GM10266 (cell line): ENCODE data around the gene PDE4D.

Source experiments
- DNase-seq: peaks from one replicate; pipeline ENCODE4 v3.0.0; 2012; ENCODE audit errors: extremely low spot score
- CTCF ChIP-seq: IDR thresholded peaks from 2 replicates; pipeline ENCODE4 v1.5.1; 2012; ENCODE audit warnings: mild to moderate bottlenecking, low read depth; ENCODE audit not compliant: control insufficient read depth, insufficient read depth; ENCODE audit errors: missing control alignments

Gene PDE4D

DNA sequence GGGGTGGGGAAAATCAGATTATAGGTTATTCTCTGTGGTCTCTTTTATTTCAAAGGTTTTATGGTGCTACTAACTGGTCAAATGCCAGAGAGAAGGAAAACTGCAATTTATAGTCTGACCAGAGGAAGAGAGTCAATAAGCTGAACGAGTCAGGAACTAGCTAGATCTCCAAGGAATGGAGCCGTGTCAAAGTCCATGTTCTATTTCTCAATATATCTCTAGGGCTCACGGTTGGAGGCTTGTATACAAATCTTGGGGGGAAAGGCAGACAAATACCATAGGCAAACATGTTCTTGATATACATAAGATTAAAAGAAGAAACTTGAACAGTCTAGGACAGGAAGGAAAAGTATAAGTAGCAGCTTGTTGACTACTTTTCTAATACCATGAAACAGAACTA, 627.1 kb downstream of the PDE4D start:
- no peak for DNase-seq
- TF ChIP-seq CTCF = no peak

- no peak for TF ChIP-seq CTCF
- no peak for DNase-seq
Measured at GRCh38 chr5:59264639-59265245, 628.8 kb downstream of the PDE4D start.

DNA sequence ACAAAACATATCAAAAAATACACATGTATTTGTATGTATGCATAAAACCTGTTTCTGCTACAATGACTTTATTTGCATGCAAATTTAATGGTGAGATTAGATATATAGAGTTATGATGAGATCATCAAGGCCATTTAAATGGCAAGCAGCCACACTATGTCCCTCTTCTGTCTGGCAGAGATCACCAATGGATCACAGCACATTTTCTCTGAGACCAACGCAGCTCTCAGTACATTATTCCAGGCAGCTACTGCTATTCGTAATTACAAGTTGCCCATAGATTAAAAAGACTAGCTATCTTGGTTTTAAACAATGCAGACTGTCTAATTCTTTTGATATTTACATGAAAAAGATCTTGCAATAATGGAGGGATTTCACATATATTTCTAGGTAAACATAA, 629.5 kb downstream of the PDE4D start:
- TF ChIP-seq CTCF = no peak
- DNase-seq = no peak

DNA sequence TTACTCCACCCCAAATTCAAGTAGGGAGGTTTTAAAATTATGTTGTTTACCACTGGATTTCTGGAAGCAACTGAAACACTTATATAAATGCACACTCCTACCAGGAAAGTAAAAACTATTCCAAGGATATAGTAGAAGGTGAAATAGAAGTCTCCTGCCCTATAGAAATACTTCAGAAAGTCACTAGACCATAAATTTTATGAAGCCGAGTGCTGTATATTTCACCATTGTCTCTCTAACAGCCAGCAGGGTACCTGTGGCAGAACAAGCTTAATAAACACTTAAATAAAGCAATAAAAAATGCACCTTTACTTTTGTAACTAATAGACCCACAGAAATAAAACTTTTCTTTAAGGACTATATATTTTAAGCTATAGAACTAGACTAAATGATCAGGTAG, 631.6 kb downstream of the PDE4D start:
- TF ChIP-seq CTCF = no peak
- no peak for DNase-seq

DNA sequence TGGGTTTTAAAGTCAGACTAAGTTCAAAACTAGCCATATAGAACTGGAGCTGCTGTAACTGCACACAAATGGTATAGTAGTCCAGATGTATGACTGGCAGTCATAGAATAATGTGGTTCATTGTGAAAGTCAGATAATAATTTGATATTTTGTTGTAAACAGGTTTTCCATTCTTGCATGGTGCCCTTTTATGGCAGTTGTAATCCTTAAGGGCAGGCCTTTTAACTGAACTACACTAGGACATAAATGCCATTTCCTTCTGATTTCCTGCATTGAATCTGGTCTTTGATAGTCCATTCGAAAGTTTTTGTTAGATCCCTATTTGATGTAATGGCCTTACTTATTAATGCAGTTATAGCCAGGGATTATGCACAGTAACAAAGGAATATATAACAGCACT, 632.6 kb downstream of the PDE4D start:
- TF ChIP-seq CTCF = no peak
- DNase-seq = no peak

DNA sequence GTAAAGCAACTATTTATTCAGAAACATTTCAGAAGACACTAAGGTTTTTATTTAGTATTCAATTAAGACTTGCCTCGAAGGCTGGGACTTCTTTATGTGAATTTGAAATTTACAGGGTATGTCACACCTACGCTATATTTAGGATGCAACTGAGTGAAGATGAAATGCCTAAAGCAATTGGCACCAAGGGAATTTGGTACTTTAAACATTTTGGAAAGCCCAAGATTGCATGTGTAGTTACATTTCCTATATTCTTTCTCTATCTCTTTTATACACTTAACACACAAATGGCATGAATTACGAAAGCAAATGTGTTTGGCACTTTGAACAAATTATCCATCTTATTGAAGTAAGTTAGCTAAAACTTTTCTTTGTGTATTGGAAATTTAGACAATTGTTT, 633.3 kb downstream of the PDE4D start:
- DNase-seq = no peak
- no peak for TF ChIP-seq CTCF

GRCh38 chr5:59259237-59259636, 634.3 kb downstream of the PDE4D start:
- no peak for DNase-seq
- TF ChIP-seq CTCF = no peak
